ENCODE data around the gene WNT5B.

WNT5B gene

DNA sequence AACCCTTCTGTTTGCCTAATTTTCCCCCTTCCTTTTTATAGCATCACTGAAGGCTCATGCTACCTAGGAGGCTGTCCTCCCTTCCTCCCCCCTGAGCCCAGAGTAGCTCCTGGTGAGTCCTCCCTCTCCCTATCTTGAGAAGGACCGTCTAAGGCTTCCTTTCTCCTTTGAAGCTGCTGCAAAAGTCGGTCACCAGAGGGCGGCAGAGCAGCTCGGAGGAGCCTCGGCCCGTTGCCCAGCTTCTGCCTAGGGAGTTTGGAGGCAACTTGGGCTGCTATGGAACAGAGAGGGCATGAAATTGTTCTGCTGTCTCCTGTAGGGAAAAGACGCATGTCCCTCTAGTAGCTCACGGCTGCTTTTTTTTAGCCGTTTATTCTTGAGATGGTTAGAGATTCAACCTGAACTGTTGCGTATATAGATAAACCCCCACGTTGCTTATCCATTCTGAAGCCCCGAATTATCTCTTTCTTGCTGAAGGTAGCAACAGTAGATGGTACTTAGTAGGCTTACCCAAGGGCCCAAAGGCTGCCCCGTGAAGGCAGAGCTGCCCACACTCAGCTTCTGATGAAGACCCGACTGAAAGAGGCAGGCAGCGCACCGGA, 5.7 kb downstream of the WNT5B start:
- in situ Hi-C loops (cut with HindIII; ENCODE audit: low sequenced_read_pairs): no loop called here
- TF ChIP-seq, protein P1, sequence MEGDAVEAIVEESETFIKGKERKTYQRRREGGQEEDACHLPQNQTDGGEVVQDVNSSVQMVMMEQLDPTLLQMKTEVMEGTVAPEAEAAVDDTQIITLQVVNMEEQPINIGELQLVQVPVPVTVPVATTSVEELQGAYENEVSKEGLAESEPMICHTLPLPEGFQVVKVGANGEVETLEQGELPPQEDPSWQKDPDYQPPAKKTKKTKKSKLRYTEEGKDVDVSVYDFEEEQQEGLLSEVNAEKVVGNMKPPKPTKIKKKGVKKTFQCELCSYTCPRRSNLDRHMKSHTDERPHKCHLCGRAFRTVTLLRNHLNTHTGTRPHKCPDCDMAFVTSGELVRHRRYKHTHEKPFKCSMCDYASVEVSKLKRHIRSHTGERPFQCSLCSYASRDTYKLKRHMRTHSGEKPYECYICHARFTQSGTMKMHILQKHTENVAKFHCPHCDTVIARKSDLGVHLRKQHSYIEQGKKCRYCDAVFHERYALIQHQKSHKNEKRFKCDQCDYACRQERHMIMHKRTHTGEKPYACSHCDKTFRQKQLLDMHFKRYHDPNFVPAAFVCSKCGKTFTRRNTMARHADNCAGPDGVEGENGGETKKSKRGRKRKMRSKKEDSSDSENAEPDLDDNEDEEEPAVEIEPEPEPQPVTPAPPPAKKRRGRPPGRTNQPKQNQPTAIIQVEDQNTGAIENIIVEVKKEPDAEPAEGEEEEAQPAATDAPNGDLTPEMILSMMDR (IDR thresholded peaks at IDR 0.05; ENCODE audit: low read depth, low read length, missing control alignments): peak; percentile 97
- DNase-seq (ENCODE audit: low read depth): peak; percentile 71
- no peak overlapping the region for H3K4me3 ChIP-seq (ENCODE audit: low read depth, low read length)

DNA sequence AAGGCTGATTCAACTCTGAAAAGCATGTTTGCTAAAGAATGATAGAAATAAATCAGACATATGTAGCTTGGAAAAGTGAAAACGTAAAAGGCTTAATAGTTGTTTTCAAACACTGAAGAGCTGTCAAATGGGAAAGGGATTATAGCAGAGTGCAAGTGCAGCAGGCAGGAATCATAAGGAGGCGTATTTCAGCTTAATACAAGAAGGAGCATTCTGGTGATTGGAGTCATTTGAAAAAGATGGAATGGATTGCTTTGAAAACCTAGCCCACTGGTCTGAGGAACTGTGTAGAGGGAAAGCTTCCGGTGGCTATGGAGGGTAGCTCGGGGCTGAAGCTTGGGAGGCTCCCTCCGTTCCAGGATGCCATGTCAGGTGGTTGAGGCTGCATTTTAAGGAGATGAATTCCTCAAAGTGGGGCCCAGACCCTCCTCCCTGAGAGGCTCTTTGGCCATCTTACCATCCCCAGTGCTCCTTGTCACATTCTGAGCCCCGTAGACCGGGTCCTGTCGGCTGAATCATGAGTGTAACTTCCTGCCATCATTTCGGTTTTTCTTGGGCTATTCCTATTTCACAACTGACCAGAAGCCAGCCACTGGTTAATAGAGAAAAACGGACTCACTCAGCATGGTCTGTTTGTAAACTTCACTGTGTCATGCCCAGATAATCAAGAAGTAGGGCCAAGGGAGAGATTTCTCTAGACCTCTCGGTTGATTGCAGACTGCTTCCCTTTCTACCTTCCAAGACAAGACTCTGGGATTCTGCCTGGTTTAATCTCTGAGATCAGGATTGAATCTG, 6.5 kb downstream of the WNT5B start:
- no peak for DNase-seq (ENCODE audit: low read depth)
- TF ChIP-seq, protein P1 (IDR thresholded peaks at IDR 0.05; ENCODE audit: low read depth, low read length, missing control alignments): no peak
- in situ Hi-C loops (cut with HindIII; ENCODE audit: low sequenced_read_pairs): no loop called here
- no peak overlapping the region for H3K4me3 ChIP-seq (ENCODE audit: low read depth, low read length)

DNA sequence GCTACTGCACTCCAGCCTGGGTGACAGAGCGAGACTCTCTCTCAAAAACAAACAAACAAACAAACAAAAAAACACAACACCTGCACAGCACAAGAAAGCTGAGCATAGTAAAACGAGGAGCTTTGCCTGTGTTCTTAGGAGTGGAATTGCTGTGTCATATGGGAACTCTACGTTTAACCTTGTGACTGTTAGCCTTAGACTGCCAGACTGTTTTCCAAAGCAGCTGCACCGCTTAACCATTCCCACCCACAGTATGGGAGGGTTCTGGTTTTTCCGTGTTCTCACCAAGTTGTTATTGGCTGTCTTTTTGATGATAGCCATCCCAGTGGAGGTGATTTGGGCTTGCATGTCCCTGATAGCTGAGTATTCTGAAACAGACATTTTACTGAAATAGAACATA, 9.2 kb downstream of the WNT5B start:
- in situ Hi-C loops (cut with HindIII; ENCODE audit: low sequenced_read_pairs): no loop called here
- H3K4me3 ChIP-seq (ENCODE audit: low read depth, low read length): no peak overlapping the region
- no peak for DNase-seq (ENCODE audit: low read depth)
- TF ChIP-seq, protein P1 (IDR thresholded peaks at IDR 0.05; ENCODE audit: low read depth, low read length, missing control alignments): no peak

DNA sequence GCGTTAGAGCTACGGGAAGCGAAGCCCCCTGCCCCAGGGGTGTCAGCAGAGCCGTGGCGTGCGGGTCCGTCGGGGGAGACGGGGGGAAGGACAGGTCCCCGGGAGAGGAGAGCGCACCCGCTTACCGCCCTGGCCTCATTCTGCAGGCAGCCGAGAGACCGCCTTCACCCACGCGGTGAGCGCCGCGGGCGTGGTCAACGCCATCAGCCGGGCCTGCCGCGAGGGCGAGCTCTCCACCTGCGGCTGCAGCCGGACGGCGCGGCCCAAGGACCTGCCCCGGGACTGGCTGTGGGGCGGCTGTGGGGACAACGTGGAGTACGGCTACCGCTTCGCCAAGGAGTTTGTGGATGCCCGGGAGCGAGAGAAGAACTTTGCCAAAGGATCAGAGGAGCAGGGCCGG, 10.5 kb downstream of the WNT5B start:
- no peak for DNase-seq (ENCODE audit: low read depth)
- in situ Hi-C loops (cut with HindIII; ENCODE audit: low sequenced_read_pairs): no loop called here
- TF ChIP-seq, protein P1 (IDR thresholded peaks at IDR 0.05; ENCODE audit: low read depth, low read length, missing control alignments): no peak
- no peak overlapping the region for H3K4me3 ChIP-seq (ENCODE audit: low read depth, low read length)

DNA sequence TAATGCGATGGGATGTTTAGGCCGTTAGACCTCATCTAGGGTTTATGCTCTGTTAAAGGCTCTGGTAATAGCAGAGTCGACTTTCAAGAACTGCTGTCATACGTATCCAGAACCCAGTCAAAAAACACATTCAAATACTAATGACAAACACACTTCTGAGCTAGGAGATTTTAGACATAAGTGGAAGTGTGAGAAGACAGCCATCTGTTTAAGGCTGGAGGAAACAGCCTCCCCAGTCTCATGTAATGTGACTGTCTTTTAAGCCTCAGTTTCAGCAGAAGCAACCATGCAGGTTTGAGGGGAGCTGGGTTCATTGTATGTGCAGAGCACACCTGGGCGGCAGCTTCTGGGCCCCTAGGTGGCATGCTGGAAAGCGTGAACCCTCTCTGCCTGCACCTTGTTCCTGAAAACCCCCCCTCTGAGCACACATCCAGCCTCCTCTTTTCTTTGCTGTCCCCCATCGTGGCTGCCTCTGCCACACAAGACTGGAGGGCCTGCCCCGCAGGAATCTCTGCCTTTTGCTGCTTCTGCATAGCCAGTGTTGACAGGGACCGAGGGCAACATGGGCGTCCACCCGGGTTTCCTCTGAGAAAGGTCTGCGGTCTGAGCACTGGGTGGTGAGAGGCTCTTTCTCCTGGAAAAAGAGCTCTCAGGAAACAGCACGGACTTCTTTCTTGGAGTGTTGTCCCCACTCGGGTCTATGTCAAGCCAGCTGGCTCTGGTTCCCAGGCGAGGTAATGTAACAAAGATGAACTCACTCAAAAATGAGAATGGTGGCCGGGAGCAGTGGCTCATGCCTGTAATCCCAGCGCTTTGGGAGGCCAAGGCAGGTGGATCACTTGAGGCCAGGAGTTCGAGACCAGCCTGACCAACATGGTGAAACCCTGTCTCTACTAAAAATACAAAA, 11.6 kb downstream of the WNT5B start:
- DNase-seq (ENCODE audit: low read depth): no peak
- no peak overlapping the region for H3K4me3 ChIP-seq (ENCODE audit: low read depth, low read length)
- TF ChIP-seq, protein P1 (IDR thresholded peaks at IDR 0.05; ENCODE audit: low read depth, low read length, missing control alignments): no peak
- in situ Hi-C loops (cut with HindIII; ENCODE audit: low sequenced_read_pairs): no loop called here

DNA sequence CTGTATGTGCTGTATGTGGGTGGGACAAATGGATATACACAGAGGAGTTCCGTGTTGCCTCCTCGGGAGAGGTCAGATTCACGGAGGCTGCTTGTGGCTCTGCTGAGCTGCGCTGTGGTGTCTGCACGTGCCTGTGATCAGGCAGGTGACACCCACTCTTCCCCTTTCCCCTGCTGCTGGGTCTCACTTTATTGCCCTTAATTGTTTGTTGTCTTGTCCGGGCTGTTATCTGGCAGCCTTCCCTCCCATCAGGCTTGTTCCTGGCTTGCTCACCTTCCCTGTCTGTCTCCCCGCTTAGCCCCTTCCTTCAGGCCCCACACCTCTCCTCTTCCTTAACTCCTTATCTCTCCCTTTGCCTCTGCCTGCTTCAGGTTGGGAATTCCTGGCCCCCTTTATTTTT, 13.5 kb downstream of the WNT5B start:
- no peak for DNase-seq (ENCODE audit: low read depth)
- TF ChIP-seq, protein P1 (IDR thresholded peaks at IDR 0.05; ENCODE audit: low read depth, low read length, missing control alignments): no peak
- in situ Hi-C loops (cut with HindIII; ENCODE audit: low sequenced_read_pairs): no loop called here

More for the DNA sequence above, 13.5 kb downstream of the WNT5B start:
- no peak overlapping the region for H3K4me3 ChIP-seq (ENCODE audit: low read depth, low read length)

Measured in astrocyte of the cerebellum (primary cell).